Measurements from ENCODE around the gene TBCK. TPM values are rescaled to one million over a fixed set of nuclear protein-coding genes. Genes with fewer than 3 reads are reported as not detected.
"Not testable (repeated sequence)": the region's sequence is repeated elsewhere in the genome, so short reads cannot be mapped to it uniquely, and the experiment has no call there.

TBCK gene
- total RNA-seq, 1 donor: 68.8 TPM

GRCh38 chr4:106116025-106116424 is 200.0 kb downstream of the TBCK start:
- H3K4me1 ChIP-seq (ENCODE audit: insufficient read depth, low read length): no peaks in the 10 kb centered on the region

DNA sequence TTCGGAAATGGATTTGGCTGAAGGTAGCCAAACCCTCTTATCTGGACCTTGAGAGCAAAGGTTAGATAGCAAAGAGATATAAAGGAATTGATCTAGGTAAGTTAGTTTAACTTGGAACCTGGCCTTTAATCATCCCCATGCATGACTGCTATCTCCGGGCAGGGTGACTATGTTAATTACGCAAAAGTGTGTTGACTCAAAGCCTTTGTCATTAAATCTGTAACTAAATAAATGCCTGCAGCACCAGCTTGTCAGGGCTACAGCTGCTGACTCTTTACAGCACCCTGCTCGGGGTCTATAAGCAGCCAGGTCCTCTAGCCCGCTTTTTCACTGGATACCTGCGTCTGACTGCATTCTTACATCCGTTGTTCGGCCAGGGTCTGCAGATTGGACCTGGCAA is 201.7 kb downstream of the TBCK start:
- Histone ChIP-seq H3K9me3 (ENCODE audit: low read depth, low read length) (peaks cover 6% of the 10 kb centered on the region), H3K36me3 (ENCODE audit: insufficient read depth, low read length) (peaks cover 5% of the 10 kb centered on the region), H2AFZ (ENCODE audit: low read length) (no peak overlapping the region), H3K79me2 (ENCODE audit: insufficient read depth, low read length) (no peaks in the 10 kb centered on the region), H4K20me1 (ENCODE audit: insufficient read depth, low read length) (no peaks in the 10 kb centered on the region), H3K4me3 (ENCODE audit: insufficient read depth, low read length) (no peak overlapping the region), H3K27ac (ENCODE audit: low read depth, low read length) (no peak overlapping the region), H3K27me3 (ENCODE audit: insufficient read depth, low read length) (no peaks in the 10 kb centered on the region), H3K4me2 (ENCODE audit: insufficient read depth, low read length) (no peak overlapping the region), H3K4me1 (ENCODE audit: insufficient read depth, low read length) (no peaks in the 10 kb centered on the region)
- no peak for DNase-seq (ENCODE audit: insufficient read length, low spot score, missing footprints)
- no peak for TF ChIP-seq CTCF (IDR thresholded peaks at IDR 0.05; ENCODE audit: extremely low read depth, low read depth, low read length)

More at GRCh38 chr4:106116025-106116424, 200.0 kb downstream of the TBCK start:
- Histone ChIP-seq H3K27me3 (ENCODE audit: insufficient read depth, low read length) (no peaks in the 10 kb centered on the region), H3K9me3 (ENCODE audit: low read depth, low read length) (peaks cover 3% of the 10 kb centered on the region), H2AFZ (ENCODE audit: low read length) (no peak overlapping the region), H3K27ac (ENCODE audit: low read depth, low read length) (no peak overlapping the region), H3K4me2 (ENCODE audit: insufficient read depth, low read length) (no peak overlapping the region), H3K4me3 (ENCODE audit: insufficient read depth, low read length) (no peak overlapping the region), H4K20me1 (ENCODE audit: insufficient read depth, low read length) (no peaks in the 10 kb centered on the region), H3K79me2 (ENCODE audit: insufficient read depth, low read length) (no peaks in the 10 kb centered on the region), H3K36me3 (ENCODE audit: insufficient read depth, low read length) (peaks cover 5% of the 10 kb centered on the region)
- DNase-seq (ENCODE audit: insufficient read length, low spot score, missing footprints): peak; percentile 57
- TF ChIP-seq CTCF (IDR thresholded peaks at IDR 0.05; ENCODE audit: extremely low read depth, low read depth, low read length): no peak

GRCh38 chr4:106111778-106112469 is 204.1 kb downstream of the TBCK start:
- not testable (repeated sequence) for H3K4me1 ChIP-seq (ENCODE audit: insufficient read depth, low read length); H2AFZ ChIP-seq (ENCODE audit: low read length); H3K36me3 ChIP-seq (ENCODE audit: insufficient read depth, low read length); H3K4me2 ChIP-seq (ENCODE audit: insufficient read depth, low read length); H3K27ac ChIP-seq (ENCODE audit: low read depth, low read length); H4K20me1 ChIP-seq (ENCODE audit: insufficient read depth, low read length); H3K9me3 ChIP-seq (ENCODE audit: low read depth, low read length); DNase-seq (ENCODE audit: insufficient read length, low spot score, missing footprints); H3K4me3 ChIP-seq (ENCODE audit: insufficient read depth, low read length); H3K27me3 ChIP-seq (ENCODE audit: insufficient read depth, low read length); H3K79me2 ChIP-seq (ENCODE audit: insufficient read depth, low read length)

DNA sequence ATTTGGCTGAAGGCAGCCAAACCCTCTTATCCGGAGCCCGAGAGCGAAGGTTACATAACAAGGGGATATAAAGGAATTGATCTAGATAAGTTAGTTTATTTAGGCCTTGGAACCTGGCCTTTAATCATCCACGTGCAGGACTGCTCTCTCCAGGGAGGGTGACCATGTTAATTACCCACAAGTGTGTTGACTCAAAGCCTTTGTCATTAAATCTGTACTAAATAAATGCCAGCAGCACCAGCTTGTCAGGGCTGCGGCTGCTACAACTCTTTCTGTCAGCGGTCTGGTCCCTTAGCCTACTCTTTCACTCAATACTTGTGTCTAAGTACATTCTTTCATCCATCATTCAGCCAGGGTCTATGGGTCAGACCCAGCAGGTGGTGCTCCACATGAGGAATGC is 206.1 kb downstream of the TBCK start:
- no peak overlapping the region for H3K4me2 ChIP-seq (ENCODE audit: insufficient read depth, low read length)
- H3K27me3 ChIP-seq (ENCODE audit: insufficient read depth, low read length): no peaks in the 10 kb centered on the region
- no peak overlapping the region for H3K4me3 ChIP-seq (ENCODE audit: insufficient read depth, low read length)
- H3K36me3 ChIP-seq (ENCODE audit: insufficient read depth, low read length): peaks cover 10% of the 10 kb centered on the region
- no peak for DNase-seq (ENCODE audit: insufficient read length, low spot score, missing footprints)
- no peaks in the 10 kb centered on the region for H3K79me2 ChIP-seq (ENCODE audit: insufficient read depth, low read length)
- H4K20me1 ChIP-seq (ENCODE audit: insufficient read depth, low read length): no peaks in the 10 kb centered on the region
- no peak overlapping the region for H3K27ac ChIP-seq (ENCODE audit: low read depth, low read length)
- no peak for TF ChIP-seq CTCF (IDR thresholded peaks at IDR 0.05; ENCODE audit: extremely low read depth, low read depth, low read length)
- H3K9me3 ChIP-seq (ENCODE audit: low read depth, low read length): peaks cover 6% of the 10 kb centered on the region
- no peaks in the 10 kb centered on the region for H3K4me1 ChIP-seq (ENCODE audit: insufficient read depth, low read length)
- H2AFZ ChIP-seq (ENCODE audit: low read length): no peak overlapping the region

Measured in osteoblast (primary cell).